Mucosa of descending colon (tissue), 3 donors: ENCODE results near the gene LRBA. TPM values are rescaled to one million over a fixed set of nuclear protein-coding genes. Genes with fewer than 3 reads are reported as not detected.

Experiments
- ATAC-seq: fragments of 200-7000 bp; cut with Tn5 transposase; one replicate; pipeline ENCODE4 v1.9.1; 2020; ENCODE audit warnings: mild to moderate bottlenecking, moderate library complexity
- DNase-seq, 3 donors: peaks; one replicate each; pipeline ENCODE4 v3.0.0-alpha.2; 2020
- H3K36me3 ChIP-seq: fragments of 200-600 bp; one replicate; pipeline ENCODE4 v1.8.0; 2021; ENCODE audit warnings: low read depth, mild to moderate bottlenecking
- H3K4me1 ChIP-seq: fragments of 200-600 bp; one replicate; pipeline ENCODE4 v1.8.0; 2021; ENCODE audit warnings: low read depth, mild to moderate bottlenecking
- H3K4me3 ChIP-seq: fragments of 200-600 bp; one replicate; pipeline ENCODE4 v1.8.0; 2021; ENCODE audit warnings: mild to moderate bottlenecking
- H3K9me3 ChIP-seq: fragments of 200-600 bp; one replicate; pipeline ENCODE4 v1.8.0; 2021; ENCODE audit warnings: mild to moderate bottlenecking
- CTCF ChIP-seq: fragments of 200-600 bp; IDR thresholded peaks from one replicate; pipeline ENCODE4 v1.8.0; 2022; ENCODE audit warnings: antibody characterized with exemption, mild to moderate bottlenecking
- intact Hi-C, 2 donors: fragments of 100-400 bp; cut with DNase I in 1 of 2; cut with micrococcal nuclease in 1 of 2; formaldehyde crosslinking; loops; one replicate each; pipeline versions ENCODE4 v1.11.0 to v1.11.1; 2022; cut with DNase I, micrococcal nuclease
- total RNA-seq, 3 donors: library from RNA; stranded (reverse); fragmentation: NEBNext Ultra II Directional in 2 of 3; extraction: Animal tissue kit (Norgen Biotek cat#: 25700) in 2 of 3; gene quantifications; one replicate each; pipeline versions ENCODE4 v1.2.1 to v1.2.4, GENCODE V29; 2021 to 2023
- donor health status: DM: no; HTN: no; CAD: no; lungs with moderate emphysema.
- donor health status: DM: no; HTN: no; CAD: no.
- donor health status: DM: no; HTN: yes; CAD: no.

Gene LRBA
- total RNA-seq, 3 donors from 2014 or later, result 69.8 to 98.4 (median 76.2) TPM

DNA sequence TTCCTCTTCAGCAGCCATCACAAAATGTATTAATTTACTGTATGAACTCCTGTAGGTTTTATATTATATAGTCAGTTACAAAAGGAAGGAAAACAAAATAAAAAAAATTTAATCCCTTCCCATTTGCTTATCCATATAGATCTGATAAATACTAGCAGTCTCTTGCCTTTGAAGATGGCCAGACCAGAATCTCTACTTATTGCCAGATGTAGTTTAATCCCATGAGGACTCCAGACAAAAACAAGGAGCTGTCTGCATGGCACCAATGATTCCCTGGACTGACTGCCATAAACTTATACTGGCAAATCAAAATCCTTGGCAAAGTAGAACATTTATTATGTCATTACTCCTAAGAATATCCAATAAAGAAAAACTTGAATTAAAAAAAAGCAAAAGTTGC lies 656.4 kb downstream of the LRBA start:
- ATAC-seq (no peak), DNase-seq (no peak)
- Histone ChIP-seq H3K4me1 (no peaks in the 10 kb centered on the region), H3K36me3 (no peaks in the 10 kb centered on the region), H3K4me3 (no peak overlapping the region), H3K9me3 (no peaks in the 10 kb centered on the region)
- TF ChIP-seq CTCF, result no peak
- intact Hi-C loops, result no loop called here

DNA sequence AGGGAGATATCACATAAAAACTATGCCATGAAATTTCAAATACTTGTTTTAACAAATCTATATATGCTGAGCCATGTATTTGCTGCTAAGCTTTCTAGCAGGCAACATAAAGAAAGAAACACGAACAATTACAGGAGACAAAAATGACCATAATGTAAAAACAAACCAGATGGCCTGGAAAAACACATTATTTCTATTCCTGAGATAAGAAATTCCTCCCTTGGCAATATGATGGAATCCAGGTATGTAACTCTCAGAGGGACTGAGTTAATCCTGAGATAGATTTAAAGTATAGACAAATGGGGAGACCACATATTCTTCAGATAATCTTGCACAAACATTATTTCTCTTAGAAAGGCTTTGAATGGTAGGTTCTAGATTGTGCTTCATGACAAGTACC lies 657.3 kb downstream of the LRBA start:
- Histone ChIP-seq H3K36me3 (no peaks in the 10 kb centered on the region), H3K9me3 (no peaks in the 10 kb centered on the region), H3K4me3 (no peak overlapping the region), H3K4me1 (no peaks in the 10 kb centered on the region)
- no peak for ATAC-seq
- no peak for TF ChIP-seq CTCF
- intact Hi-C loops, result no loop called here
- no peak for DNase-seq

DNA sequence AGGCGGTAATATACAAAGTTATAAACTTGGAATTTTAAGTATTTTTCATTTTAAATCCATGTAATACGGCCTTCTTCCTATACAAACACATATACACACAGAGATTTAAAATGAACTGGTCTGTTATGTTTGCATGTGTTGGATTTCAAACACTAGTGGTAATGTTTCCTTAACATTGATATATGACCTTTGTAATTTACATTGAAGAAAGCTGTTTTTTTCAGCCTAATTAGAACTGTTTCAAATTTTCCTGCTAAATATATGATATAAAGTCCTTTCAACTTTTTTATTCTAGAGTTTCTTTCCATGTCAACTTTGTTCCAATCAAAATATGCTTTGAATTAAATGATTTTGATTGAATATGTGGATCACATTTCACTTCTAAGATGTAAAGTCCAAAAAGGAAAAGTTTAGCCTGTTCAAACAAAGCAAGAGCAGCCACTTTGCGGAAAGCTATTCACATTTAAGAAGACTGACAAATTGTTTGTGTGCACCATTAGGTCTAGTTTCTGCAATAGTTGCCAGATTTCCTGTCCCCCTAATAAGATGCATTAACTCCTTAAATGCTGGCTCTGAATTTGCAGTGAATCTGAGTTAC lies 659.1 kb downstream of the LRBA start:
- no peak for ATAC-seq
- H3K4me3 ChIP-seq, result no peak overlapping the region

DNA sequence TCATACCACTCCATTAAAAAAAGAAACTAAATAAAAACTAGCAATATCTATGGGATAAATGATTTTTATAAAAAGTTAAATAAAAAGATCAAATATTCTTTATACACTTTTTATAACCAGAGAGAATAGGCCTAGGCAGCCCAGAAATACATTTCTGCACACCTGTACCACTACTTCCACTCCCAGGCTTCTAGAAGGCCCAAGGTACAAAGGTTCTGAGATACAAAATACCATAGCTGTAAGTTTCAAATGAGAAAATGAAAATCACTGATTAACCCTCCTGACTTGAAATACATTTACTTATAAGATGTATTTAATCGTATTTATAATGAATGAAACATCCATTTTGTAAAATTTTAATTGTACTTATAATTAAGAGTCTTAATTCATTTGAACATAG lies 659.7 kb downstream of the LRBA start:
- Histone ChIP-seq H3K9me3 (no peaks in the 10 kb centered on the region), H3K36me3 (no peaks in the 10 kb centered on the region), H3K4me1 (no peaks in the 10 kb centered on the region), H3K4me3 (no peak overlapping the region)
- no peak for TF ChIP-seq CTCF
- intact Hi-C loops, result no loop called here
- DNase-seq, result no peak
- ATAC-seq, result no peak

More for the DNA sequence above, 659.1 kb downstream of the LRBA start:
- no peaks in the 10 kb centered on the region for H3K9me3 ChIP-seq
- TF ChIP-seq CTCF, result no peak
- DNase-seq, result no peak
- intact Hi-C loops, result no loop called here
- no peaks in the 10 kb centered on the region for H3K36me3 ChIP-seq
- H3K4me1 ChIP-seq, result no peaks in the 10 kb centered on the region

DNA sequence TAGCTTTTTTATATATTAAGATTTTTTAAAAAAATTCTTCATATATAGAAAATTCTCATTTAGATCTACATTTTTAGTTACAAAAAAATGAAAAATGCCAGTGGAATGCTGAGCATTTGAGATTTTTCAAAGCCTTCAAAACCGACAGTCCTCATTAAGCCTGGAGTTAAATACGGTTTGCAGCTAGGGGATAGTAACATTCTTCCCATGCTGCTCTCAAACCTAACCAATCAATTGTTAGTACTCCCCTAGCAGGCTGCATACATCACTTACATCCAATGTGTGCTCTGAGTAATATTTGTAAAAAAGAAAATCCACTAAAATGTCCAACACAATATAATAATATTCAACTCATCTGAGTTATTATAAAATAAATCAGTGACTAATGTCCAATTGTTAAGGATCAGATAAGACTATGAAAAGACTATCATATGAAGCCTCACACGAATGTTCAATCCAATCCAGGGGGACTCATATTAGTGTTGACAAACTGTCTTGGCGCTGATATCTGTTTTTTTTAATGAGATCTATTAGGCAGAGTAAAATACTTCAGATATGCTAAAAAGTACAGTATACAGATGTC lies 660.8 kb downstream of the LRBA start:
- no peaks in the 10 kb centered on the region for H3K9me3 ChIP-seq
- no peak for DNase-seq
- H3K4me3 ChIP-seq, result no peak overlapping the region
- intact Hi-C loops, result no loop called here
- H3K4me1 ChIP-seq, result no peaks in the 10 kb centered on the region
- no peak for TF ChIP-seq CTCF
- no peaks in the 10 kb centered on the region for H3K36me3 ChIP-seq
- no peak for ATAC-seq
